NCI-H2227 (cell line): ENCODE data around the gene PSKH1.
"Not testable (repeated sequence)": the region's sequence is repeated elsewhere in the genome, so short reads cannot be mapped to it uniquely, and the experiment has no call there.

Source experiments
- DNase-seq: peaks from one replicate; lab custom pipeline; 2025; ENCODE audit not compliant: unreplicated experiment; lab: John Stamatoyannopoulos, UW

The PSKH1 gene

GRCh38 chr16:67923414-67924116 is 30.5 kb downstream of the PSKH1 start:
- DNase-seq, result no peak

- DNase-seq, result no peak
Measured at GRCh38 chr16:67924140-67924906, 31.3 kb downstream of the PSKH1 start.

GRCh38 chr16:67926181-67926750 is 33.2 kb downstream of the PSKH1 start:
- peak; percentile 33 for DNase-seq

DNA sequence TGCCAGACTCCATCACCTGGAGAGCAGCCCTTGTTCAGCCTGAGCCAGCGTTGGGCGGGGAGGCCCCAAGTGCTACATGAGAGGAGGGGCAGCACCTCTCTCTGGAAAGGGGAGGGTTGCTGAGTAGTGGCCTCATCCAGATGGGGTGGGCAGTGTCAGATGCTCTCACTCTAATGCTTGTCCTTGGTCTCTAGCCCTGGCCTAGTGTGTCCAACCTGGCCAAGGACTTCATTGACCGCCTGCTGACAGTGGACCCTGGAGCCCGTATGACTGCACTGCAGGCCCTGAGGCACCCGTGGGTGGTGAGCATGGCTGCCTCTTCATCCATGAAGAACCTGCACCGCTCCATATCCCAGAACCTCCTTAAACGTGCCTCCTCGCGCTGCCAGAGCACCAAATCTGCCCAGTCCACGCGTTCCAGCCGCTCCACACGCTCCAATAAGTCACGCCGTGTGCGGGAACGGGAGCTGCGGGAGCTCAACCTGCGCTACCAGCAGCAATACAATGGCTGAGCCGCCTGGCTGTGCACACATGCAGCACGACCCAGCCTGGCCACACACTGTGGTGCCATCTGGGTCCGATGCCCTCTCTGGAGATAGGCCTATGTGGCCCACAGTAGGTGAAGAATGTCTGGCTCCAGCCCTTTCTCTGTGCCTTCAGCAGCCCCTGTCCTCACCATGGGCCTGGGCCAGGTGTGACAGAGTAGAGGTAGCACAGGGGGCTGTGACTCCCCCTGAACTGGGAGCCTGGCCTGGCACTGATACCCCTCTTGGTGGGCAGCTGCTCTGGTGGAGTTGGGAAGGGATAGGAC is 34.3 kb downstream of the PSKH1 start:
- no peak for DNase-seq

DNA sequence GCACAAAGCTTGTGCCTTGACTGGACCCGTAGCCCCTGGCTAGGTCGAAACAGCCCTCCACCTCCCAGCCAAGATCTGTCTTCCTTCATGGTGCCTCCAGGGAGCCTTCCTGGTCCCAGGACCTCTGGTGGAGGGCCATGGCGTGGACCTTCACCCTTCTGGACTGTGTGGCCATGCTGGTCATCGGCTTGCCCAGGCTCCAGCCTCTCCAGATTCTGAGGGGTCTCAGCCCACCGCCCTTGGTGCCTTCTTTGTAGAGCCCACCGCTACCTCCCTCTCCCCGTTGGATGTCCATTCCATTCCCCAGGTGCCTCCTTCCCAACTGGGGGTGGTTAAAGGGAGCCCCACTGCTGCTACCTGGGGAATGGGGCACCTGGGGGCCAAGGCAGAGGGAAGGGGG is 35.1 kb downstream of the PSKH1 start:
- no peak for DNase-seq

DNA sequence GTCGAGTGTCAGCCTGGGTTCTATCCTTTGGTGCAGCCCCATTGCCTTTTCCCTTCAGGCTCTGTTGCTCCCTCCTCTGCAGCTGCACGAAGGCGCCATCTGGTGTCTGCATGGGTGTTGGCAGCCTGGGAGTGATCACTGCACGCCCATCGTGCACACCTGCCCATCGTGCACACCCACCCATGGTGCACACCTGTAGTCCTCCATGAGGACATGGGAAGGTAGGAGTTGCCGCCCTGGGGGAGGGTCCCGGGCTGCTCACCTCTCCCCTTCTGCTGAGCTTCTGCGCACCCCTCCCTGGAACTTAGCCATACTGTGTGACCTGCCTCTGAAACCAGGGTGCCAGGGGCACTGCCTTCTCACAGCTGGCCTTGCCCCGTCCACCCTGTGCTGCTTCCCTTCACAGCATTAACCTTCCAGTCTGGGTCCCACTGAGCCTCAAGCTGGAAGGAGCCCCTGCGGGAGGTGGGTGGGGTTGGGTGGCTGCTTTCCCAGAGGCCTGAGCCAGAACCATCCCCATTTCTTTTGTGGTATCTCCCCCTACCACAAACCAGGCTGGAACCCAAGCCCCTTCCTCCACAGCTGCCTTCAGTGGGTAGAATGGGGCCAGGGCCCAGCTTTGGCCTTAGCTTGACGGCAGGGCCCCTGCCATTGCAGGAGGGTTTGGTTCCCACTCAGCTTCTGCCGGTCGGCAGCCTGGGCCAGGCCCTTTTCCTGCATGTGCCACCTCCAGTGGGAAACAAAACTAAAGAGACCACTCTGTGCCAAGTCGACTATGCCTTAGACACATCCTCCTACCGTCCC is 35.7 kb downstream of the PSKH1 start:
- DNase-seq, result peak; percentile 68

DNA sequence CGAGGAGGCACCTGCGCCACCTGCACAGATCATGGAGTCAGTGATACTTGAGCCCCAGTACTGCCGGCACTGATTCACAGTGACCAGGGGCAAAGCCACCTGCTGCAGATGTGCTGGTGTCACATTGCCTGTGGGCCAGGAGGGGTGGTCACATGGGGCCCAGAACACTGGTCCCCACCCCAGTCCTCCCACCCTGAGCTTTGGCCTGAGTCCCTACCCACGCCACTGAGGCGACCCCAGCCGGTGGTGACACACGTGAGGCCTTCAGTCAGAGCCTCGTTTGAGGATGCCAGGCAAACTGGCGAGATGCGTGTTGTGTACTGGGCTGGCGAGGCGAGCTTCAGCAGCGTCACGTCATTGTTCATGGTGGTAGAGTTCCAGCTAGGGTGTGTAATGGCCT is 37.1 kb downstream of the PSKH1 start:
- no peak for DNase-seq

DNA sequence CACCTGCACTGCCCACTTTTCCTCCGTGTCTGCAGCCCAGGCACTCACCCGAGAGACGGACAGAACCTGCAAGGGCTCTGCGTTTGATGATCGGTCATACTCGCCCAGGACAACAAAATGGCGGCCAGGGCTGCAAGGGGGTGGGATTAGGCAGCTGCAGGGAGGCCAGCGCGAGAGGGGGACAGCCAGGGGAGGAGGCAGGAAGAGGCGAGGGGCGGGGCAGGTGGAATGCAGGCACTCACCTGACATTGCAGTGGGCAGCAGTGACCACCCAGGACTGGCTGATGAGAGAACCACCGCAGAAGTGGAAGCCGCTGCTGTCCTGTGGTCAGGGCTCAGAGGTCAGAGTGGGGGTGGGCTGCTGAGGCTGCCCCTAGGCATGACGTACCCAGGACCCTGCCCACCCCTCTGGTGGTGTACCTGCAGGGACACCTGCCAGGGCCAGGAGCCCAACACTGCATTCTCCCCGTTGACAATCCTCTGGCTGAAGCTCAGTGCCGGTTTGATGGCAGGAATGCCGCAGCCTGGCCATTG is 37.7 kb downstream of the PSKH1 start:
- no peak for DNase-seq

GRCh38 chr16:67931712-67932461 is 38.8 kb downstream of the PSKH1 start, which contains the start of gene CTRL:
Gene CTRL, minus strand, starts transcription at chr16:67931862. Its CDS starts 10 bp downstream, at chr16:67931852.
- no peak for DNase-seq

- no peak for DNase-seq
Measured at GRCh38 chr16:67932462-67932840, 39.4 kb downstream of the PSKH1 start.

GRCh38 chr16:67933805-67934204 is 40.8 kb downstream of the PSKH1 start:
- DNase-seq, result no peak

GRCh38 chr16:67934306-67935100 is 41.4 kb downstream of the PSKH1 start:
- no peak for DNase-seq

DNA sequence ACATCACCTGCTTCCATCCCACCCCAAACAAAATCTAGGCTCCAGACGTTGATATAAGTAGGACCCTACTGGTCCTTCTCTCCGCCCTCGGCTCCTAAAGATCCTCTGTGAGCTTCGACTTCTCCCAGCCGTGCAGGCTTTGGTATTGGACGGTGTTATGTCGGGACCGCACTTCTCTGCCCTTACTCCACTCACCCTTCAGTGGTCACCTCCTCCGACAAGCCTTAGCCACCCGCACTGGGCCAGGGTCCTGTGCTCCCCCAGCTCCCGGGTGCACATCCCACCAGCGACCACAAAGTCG is 42.0 kb downstream of the PSKH1 start:
- DNase-seq, result no peak

GRCh38 chr16:67935402-67936123 is 42.5 kb downstream of the PSKH1 start:
- DNase-seq, result peak; percentile 96

DNA sequence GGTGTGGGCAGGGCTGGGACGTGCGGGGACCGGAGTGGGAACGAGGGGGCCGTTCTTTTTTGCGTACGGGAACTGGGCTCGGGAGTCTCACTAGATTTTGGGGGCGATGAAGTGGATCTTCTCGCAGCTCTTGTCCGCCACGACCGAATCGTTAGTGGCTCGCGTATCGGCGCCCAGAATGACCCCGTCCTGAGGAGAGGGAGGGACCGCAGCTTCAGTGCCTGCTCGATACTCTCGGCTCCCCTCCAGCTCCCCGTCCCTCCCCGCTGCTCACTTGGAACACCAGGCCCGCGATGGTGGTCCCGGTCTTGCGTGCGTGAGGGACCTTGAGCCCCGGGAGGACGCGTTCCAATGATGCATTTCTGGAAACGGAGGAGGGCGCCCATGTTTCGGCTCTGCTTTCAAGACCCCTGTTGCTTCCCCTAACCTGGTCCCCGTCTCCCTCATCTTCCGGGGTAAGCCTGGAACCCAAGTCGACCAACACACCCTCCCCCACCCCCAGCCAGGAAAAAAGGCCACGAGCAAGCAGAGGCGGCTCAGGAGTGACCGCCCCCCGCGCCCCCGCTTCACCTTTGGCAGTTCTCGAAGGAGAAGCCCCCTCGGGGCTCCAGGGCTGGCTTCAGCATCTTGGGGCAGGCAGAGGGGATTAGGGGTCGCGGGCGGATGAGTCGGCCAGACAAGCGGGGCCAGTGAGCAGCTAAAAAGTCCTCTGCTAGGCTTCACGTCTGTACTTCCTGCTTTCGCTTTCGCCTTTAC is 43.2 kb downstream of the PSKH1 start, which contains the start of gene PSMB10:
Gene PSMB10, minus strand, starts transcription at position 727 of the 756 bp plus-strand sequence. Its CDS starts 101 bp downstream, at position 626.
- peak; percentile 60 for DNase-seq

DNA sequence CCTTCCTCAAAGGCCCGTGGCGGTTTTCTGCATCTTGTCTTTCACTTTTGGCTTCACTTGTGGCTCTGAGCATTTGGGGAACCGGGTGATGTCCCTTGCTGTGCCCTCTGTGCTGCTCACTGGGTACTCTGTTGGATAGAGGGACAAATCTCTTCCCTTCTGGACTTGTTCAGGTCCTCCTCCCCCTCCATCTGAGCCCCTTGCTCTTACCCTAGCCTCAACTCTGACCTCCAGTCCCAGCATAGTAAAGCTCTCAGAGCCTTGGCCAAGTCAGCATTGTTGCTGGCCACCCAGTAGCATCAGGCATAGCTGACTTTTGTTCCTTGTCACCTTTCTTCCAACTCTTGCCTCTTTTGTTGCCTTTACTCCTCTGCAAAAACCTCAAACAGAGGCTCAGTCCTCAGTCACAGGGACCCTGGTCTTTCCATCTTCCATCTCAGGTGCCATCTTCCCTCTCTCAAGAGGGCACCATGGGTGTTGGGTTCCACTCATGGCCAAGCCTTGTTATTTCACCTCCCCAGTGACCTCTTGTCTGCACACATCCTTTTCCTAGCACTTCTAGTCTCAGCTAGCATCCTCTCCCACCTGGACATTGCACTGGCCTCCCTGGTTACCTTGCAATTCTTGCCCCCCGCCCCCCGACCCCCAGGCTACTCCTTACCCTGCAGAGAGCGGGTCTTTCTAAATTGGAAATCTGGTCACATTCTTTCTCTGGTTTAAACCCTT is 44.0 kb downstream of the PSKH1 start:
- no peak for DNase-seq

GRCh38 chr16:67937713-67938112 is 44.7 kb downstream of the PSKH1 start:
- DNase-seq, result not testable (repeated sequence)
